PC-9 (cell line): Measurements from ENCODE around the gene FAM184A. TPM values are rescaled to one million over a fixed set of nuclear protein-coding genes. Genes with fewer than 3 reads are reported as not detected.
"Not testable (repeated sequence)": the region's sequence is repeated elsewhere in the genome, so short reads cannot be mapped to it uniquely, and the experiment has no call there.

Experiments used
- BruUV-seq: library from RNA; stranded (reverse); fragments of 400-500 nt; replicated peaks from 2 replicates; lab custom pipeline; 2021; lab: Mats Ljungman, UMichigan
- CTCF ChIA-PET: fragments of 300-600 bp; sonication (Branson Sonifier 250); formaldehyde crosslinking; loops from one replicate; lab custom pipeline; 2022; ENCODE audit warnings: antibody characterized with exemption; lab: Charles Lee
- POLR2A ChIA-PET: fragments of 300-600 bp; sonication (Branson Sonifier 250); formaldehyde crosslinking; loops from one replicate; lab custom pipeline; 2022; ENCODE audit warnings: antibody characterized with exemption; ENCODE audit not compliant: unreplicated experiment; lab: Charles Lee
- DNase-seq, 2 experiments: peaks; one replicate each; pipeline versions ENCODE4 v3.0.0 to v3.0.0-alpha.2; 2015 to 2022; ENCODE audit warnings: mixed read lengths in 1 of 2
- H2AFZ ChIP-seq: fragments of 200-600 bp; sonication (generic); 2 replicates; pipeline ENCODE4 v1.8.1; 2017; ENCODE audit warnings: antibody characterized with exemption
- H3F3A ChIP-seq: fragments of 200-600 bp; sonication (generic); 2 replicates; pipeline ENCODE4 v1.8.1; 2017; ENCODE audit warnings: antibody characterized with exemption, mild to moderate bottlenecking, low read depth; ENCODE audit not compliant: insufficient read depth
- H3K27ac ChIP-seq: fragments of 200-600 bp; sonication (generic); 2 replicates; pipeline ENCODE4 v1.6.1; 2016; ENCODE audit warnings: mixed run types
- H3K27me3 ChIP-seq: fragments of 200-600 bp; sonication (generic); 2 replicates; pipeline ENCODE4 v1.6.1; 2016; ENCODE audit warnings: low read depth, mixed run types; ENCODE audit not compliant: insufficient read depth
- H3K36me3 ChIP-seq: fragments of 200-600 bp; sonication (generic); 2 replicates; pipeline ENCODE4 v1.6.1; 2016; ENCODE audit warnings: low read depth, mixed run types
- H3K4me1 ChIP-seq: fragments of 200-600 bp; sonication (generic); replicated peaks from 2 replicates; pipeline ENCODE4 v1.6.1; 2016; ENCODE audit warnings: mixed run types; ENCODE audit not compliant: insufficient read depth
- H3K4me2 ChIP-seq: fragments of 200-600 bp; sonication (generic); 2 replicates; pipeline ENCODE4 v1.6.1; 2017; ENCODE audit warnings: mixed run types
- H3K4me3 ChIP-seq: fragments of 200-600 bp; sonication (generic); 2 replicates; pipeline ENCODE4 v1.6.1; 2016; ENCODE audit warnings: mixed run types
- H3K79me2 ChIP-seq: fragments of 200-600 bp; sonication (generic); 2 replicates; pipeline ENCODE4 v1.6.1; 2017; ENCODE audit warnings: low read depth, mixed run types
- H3K9me2 ChIP-seq: fragments of 200-600 bp; sonication (generic); 2 replicates; pipeline ENCODE4 v1.8.1; 2017; ENCODE audit warnings: mild to moderate bottlenecking; ENCODE audit not compliant: insufficient read depth
- H3K9me3 ChIP-seq: fragments of 200-600 bp; sonication (generic); 2 replicates; pipeline ENCODE4 v1.8.1; 2016; ENCODE audit warnings: low read depth; ENCODE audit not compliant: insufficient read depth
- H4K20me1 ChIP-seq: fragments of 200-600 bp; sonication (generic); 2 replicates; pipeline ENCODE4 v1.8.1; 2017; ENCODE audit not compliant: insufficient read depth
- CTCF ChIP-seq: fragments of 200-600 bp; sonication (generic); conservative IDR thresholded peaks from 2 replicates; pipeline ENCODE4 v1.6.1; 2017; ENCODE audit warnings: mixed run types, antibody characterized with exemption, mild to moderate bottlenecking, moderate library complexity
- EZH2 ChIP-seq: fragments of 200-600 bp; sonication (generic); IDR thresholded peaks from 2 replicates; pipeline ENCODE4 v1.8.0; 2017; ENCODE audit warnings: antibody characterized with exemption, low read depth
- intact Hi-C: fragments of 100-400 bp; cut with micrococcal nuclease; formaldehyde crosslinking; loops from one replicate; pipeline ENCODE4 v1.10.0; 2022; ENCODE audit not compliant: unreplicated experiment
- total RNA-seq: library from RNA; stranded (reverse); gene quantifications from 2 replicates; pipeline ENCODE4 v1.2.3, GENCODE V29; 2021

FAM184A gene
- total RNA-seq, 1 experiment from 2014 or later: 0.85 TPM

GRCh38 chr6:118999494-119000040 is 78.9 kb downstream of the FAM184A start:
- Histone ChIP-seq H2AFZ (no peak overlapping the region), H3K9me2 (no peaks in the 10 kb centered on the region), H3F3A (no peaks in the 10 kb centered on the region), H3K4me2 (no peak overlapping the region), H3K9me3 (no peaks in the 10 kb centered on the region), H3K27ac (no peak overlapping the region), H3K36me3 (no peaks in the 10 kb centered on the region), H4K20me1 (no peaks in the 10 kb centered on the region), H3K4me3 (no peak overlapping the region), H3K4me1 (no peaks in the 10 kb centered on the region), H3K27me3 (no peaks in the 10 kb centered on the region), H3K79me2 (no peaks in the 10 kb centered on the region)
- DNase-seq: no peak
- BruUV-seq: no TSS peak
- ChIA-PET POLR2A (no interaction called here), CTCF (no interaction called here)
- intact Hi-C loops: no loop called here
- no peak for TF ChIP-seq EZH2
- TF ChIP-seq CTCF: no peak

GRCh38 chr6:118997426-118997825 is 81.0 kb downstream of the FAM184A start:
- H3K4me1 ChIP-seq, intact Hi-C loops, BruUV-seq, H3K27me3 ChIP-seq, H3K9me3 ChIP-seq, H2AFZ ChIP-seq, CTCF ChIA-PET, H3K4me3 ChIP-seq, H3F3A ChIP-seq, H3K79me2 ChIP-seq, H4K20me1 ChIP-seq, H3K4me2 ChIP-seq, H3K36me3 ChIP-seq, H3K27ac ChIP-seq, H3K9me2 ChIP-seq, DNase-seq, POLR2A ChIA-PET: not testable (repeated sequence)

GRCh38 chr6:118996289-118996820 is 82.1 kb downstream of the FAM184A start:
- no peaks in the 10 kb centered on the region for H3K27me3 ChIP-seq
- H3K9me2 ChIP-seq: no peaks in the 10 kb centered on the region
- BruUV-seq: no TSS peak
- no peaks in the 10 kb centered on the region for H3K4me1 ChIP-seq
- no peaks in the 10 kb centered on the region for H3K9me3 ChIP-seq
- H3K4me2 ChIP-seq: no peak overlapping the region
- DNase-seq: no peak
- H3K4me3 ChIP-seq: no peak overlapping the region
- ChIA-PET POLR2A (no interaction called here), CTCF (no interaction called here)
- intact Hi-C loops: no loop called here
- H3K27ac ChIP-seq: no peak overlapping the region
- no peaks in the 10 kb centered on the region for H3K79me2 ChIP-seq
- H3K36me3 ChIP-seq: no peaks in the 10 kb centered on the region
- TF ChIP-seq CTCF (no peak), EZH2 (no peak)
- 0 out of 2 replicates have a peak overlapping the region, but pooled peaks have one; percentile 14 for H2AFZ ChIP-seq
- H4K20me1 ChIP-seq: no peaks in the 10 kb centered on the region
- no peaks in the 10 kb centered on the region for H3F3A ChIP-seq

GRCh38 chr6:118993803-118994251 is 84.6 kb downstream of the FAM184A start:
- Histone ChIP-seq H3K4me1 (no peaks in the 10 kb centered on the region), H3K27me3 (no peaks in the 10 kb centered on the region), H3K36me3 (no peaks in the 10 kb centered on the region), H3K9me2 (no peaks in the 10 kb centered on the region), H4K20me1 (no peaks in the 10 kb centered on the region), H3K9me3 (no peaks in the 10 kb centered on the region), H3K4me2 (no peak overlapping the region), H3K79me2 (no peaks in the 10 kb centered on the region), H3K27ac (no peak overlapping the region), H3K4me3 (no peak overlapping the region), H3F3A (no peaks in the 10 kb centered on the region), H2AFZ (no peak overlapping the region)
- DNase-seq: no peak
- BruUV-seq: no TSS peak
- CTCF ChIA-PET: no interaction called here
- TF ChIP-seq CTCF: no peak
- TF ChIP-seq EZH2: no peak
- intact Hi-C loops: no loop called here
- POLR2A ChIA-PET: no interaction called here
